HG03354 (cell line): ENCODE measurements around the gene KLHDC10.
"Not testable (repeated sequence)": the region's sequence is repeated elsewhere in the genome, so short reads cannot be mapped to it uniquely, and the experiment has no call there.

Experiments used
- ATAC-seq: cut with Tn5 transposase; IDR thresholded peaks from one replicate; pipeline ENCODE4 v1.9.1; 2021; ENCODE audit warnings: mild to moderate bottlenecking; ENCODE audit not compliant: unreplicated experiment, poor library complexity, severe bottlenecking

Gene KLHDC10

GRCh38 chr7:130150587-130150986 is 80.3 kb downstream of the KLHDC10 start:
- peak; percentile 54 for ATAC-seq

- no peak for ATAC-seq
Measured at GRCh38 chr7:130151591-130152492, 81.5 kb downstream of the KLHDC10 start.

- ATAC-seq: no peak
Measured at GRCh38 chr7:130152493-130153210, 82.3 kb downstream of the KLHDC10 start.

DNA sequence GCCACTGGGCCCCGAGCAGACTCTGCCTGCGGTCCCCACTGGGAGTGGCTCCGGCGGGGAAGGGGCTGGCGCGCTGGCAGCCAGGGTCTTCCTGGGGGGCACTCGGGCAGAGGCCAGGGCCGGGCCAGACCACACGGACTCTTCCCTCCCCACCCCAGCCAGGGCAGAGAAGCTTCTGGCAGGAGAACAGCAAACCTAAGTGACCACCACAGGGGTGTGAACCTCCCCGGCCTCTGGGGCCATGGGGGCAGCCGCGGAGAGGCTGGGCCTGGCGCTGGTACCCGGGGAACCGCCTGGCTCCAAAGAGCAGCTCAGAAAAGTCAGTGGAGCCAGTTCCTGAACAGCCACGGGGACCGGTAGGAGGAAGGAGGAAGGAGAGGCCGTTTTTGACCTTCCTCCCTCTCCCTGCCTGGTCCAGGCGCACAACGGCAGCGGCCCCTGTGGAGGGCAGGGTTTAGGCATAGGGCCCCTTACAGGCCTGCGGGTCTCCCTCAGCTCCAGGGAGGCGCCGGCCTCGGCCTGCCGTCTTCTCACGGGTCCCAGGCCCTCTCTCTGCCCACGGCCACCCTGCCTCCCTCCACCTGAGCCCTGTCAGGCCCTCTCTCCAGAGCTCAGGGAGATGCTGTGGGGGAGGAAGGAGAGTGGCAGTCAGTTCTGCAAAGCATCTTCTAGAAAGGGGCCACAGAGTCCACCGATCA is 83.0 kb downstream of the KLHDC10 start:
- ATAC-seq: no peak

DNA sequence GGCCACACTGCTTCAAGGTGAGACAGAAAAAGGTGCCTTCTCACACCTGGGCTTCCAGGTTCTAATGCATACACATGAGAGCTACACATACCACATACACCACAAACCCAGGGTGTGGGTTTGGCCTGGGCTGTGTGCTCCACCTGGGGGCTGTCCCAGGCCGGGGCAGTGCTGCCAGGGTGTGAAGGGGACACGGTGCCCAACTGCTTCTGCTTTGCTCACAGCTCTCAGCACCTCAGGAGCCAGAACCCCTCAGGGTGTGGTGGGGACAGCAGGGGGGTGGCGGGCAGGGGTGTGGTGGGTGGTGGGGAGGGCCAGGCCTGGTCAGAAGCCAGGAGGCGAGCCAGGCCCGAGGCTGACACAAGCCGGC is 83.8 kb downstream of the KLHDC10 start:
- no peak for ATAC-seq

DNA sequence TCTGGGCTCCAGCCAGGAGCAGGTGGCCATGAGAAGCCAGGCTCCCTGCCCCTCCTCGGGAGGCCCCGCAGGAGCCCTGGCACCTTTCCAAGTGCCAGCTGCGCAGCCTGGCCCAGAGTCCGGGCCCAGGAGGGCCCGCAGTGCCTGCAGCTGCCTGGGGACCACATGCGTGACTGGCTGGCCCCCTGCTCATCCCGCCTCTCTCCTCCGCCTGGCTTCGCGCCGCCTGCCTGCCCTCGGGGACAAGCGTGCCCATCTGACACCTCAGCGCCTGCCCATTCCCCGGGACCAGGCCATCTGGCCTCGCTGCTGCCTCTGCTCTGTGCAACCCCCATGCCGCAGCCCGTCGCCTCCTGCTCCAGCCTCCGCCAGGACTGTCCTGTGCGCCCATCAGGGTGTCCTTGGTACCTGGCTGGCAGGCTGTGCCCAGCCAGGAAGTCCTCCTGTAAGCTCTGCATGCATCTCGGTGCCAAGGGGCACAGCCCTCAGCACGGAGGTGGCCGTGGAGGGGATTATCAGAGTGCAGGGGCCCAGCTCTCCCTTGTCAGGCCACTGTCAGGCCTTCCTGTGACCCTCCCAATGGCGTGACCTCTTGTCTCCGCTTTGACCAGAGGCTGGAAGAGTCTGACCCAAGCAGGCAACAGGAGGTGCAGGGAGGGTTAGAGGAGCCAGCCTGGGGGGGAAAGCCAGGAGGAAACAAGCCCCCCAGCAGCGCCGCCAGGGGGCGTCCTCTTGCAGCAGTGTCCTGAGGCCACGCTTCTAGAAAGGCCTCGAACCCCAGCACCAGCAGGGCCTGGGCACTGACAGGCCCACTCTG is 84.4 kb downstream of the KLHDC10 start:
- ATAC-seq: no peak

DNA sequence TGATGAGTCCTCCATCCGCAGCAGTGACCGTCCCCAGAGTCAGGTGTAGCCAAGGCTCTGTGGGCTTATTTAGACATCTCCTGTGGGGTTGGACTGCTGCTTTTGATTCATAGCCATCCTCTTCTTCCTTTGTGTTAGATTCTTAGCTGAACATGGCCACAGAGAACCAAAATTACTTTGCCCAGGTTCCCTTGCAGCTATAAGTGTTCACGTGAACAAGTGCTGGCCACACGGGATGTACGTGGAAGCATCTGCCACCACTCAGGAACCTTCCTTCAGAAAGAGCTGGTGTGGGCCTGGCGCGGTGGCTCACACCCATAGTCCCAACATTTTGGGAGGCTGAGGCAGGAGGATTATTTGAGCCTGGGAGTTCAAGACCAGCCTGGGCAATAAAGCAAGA is 85.8 kb downstream of the KLHDC10 start:
- no peak for ATAC-seq

- no peak for ATAC-seq
Measured at GRCh38 chr7:130157700-130158099, 87.4 kb downstream of the KLHDC10 start.

DNA sequence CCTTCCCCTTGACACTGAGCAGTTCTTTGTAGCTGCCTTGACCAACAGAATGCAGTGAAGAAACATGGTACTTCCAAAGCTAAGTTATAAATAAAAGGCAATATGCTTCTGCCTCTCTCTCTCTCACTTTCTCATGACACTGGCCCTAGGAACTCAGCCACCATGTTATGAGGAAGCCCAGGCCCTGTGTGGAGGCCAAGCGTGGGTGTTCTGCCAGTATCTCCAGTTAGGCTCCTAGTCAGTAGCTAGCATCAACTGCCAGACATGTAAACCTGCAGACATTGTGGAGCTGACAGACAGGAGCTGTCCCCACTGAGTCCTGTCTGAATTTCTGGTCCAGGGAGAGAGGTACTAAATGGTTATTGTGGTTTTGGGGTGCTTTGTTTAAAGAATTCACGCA is 89.7 kb downstream of the KLHDC10 start:
- no peak for ATAC-seq

GRCh38 chr7:130160455-130160854 is 90.1 kb downstream of the KLHDC10 start:
- ATAC-seq: no peak

DNA sequence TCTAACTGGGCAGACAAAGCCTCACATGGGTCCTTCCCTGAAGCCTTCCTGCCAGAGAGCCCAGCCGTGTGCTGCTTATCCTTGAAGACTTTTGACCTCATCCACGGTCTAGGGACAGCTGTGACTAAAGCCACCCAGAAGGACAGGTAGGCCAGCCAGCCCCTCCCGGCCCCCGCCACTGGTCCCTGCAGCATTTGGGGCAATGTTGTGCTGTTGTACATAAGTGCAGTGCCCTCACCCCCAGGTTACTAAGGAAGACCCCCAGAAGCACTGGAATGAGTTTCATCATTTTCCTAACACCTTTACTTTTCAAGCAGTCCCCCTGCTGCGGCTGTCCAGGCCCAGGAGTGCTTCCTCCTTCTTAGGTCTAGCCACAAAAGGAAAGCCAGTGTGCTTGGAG is 91.9 kb downstream of the KLHDC10 start:
- no peak for ATAC-seq

DNA sequence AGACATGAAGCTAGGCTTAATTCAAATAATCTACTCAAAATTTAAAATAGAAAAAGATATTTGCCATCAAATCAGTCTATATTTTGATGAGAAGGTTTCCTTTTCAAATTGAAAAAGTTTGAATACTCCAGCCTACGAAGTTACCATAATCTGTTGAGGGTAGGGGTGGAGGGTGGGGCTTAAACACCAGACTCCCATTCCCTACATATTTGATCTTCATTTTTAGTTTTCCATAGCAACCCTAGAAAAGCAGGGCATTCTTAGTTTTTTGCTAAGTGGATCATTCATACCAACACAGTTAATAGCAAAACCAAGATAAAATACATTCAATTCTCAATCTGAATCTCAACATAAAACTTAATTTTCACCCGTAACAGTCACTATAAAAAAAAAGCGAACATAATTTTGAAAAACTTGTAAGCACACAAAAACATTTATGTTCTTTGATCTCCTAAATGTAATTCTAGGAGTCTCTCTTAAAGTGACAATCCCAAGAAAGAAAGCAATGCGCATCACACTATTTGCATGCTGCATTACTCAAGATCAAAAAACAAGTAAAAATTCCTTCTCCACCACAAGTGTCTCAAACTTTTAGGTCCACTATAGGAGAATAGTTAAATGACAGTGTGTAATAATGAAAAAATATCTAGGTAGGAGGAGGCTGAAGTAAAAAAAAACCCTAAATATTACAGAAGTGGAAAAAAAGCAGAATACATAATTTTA is 104.1 kb downstream of the KLHDC10 start:
- no peak for ATAC-seq

DNA sequence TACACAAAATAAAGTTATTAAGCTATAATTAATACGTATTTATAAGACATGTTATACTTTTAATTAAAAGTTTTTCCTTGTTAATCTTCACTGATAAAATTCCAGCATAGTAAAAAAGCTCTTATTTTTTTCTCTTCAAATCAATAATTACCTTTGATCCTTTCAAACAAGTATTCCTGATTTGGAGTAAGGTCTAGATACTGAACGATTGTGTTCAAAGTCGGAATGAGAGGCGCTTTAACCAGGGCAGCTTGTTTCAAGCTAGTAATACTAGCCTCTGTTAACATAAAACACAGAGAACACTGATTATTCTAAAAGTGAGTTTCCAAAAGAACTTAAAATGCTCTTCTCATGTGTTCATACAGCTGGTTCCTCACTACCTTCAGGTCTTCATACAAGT is 107.9 kb downstream of the KLHDC10 start:
- ATAC-seq: no peak

DNA sequence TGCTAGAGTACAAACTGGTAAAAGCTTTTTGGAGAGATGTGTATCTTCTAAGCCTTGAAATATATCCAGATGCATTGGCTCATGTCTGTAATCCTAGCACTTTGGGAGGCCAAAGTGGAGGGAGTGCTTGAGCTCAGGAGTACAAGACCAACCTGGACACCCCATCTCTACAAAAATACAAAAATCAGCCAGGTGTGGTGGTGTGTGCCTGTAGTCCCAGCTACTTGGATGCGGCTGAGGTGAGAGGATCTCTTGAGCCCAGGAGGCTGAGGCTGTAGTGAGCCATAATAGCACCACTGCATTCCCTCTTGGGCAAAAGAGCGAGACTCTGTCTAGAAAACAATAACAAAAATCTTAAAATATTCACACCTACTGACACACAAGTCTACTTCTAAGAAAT is 109.3 kb downstream of the KLHDC10 start:
- no peak for ATAC-seq

DNA sequence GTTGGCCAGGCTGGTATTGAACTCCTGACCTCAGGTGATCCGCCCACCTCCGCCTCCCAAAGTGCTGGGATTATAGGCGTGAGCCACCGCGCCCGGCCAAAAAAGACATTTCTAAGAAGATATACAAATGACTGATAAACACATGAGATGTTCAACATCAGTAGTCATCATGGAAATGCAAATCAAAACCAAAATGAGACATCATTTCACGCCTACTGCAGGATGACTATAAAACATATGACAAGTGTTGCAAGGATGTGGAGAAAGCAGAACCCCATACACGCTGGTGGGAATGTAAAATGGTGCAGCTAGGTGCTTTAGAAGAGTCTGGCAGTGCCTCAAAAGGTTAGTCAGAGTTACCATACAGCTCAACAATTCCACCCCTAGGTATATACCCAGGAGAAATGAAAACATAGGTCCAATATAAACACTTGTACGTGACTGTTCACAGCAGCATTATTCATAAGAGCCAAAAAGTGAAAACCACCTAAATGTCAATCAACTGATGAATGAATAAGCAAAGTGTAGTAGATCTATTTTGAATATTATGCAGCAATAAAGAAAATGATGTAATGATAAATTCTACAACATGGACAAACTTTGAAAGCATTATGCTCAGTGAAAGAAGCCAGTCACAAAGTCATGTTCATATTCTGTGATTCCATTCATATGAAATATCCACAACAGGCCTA is 110.4 kb downstream of the KLHDC10 start:
- no peak for ATAC-seq

DNA sequence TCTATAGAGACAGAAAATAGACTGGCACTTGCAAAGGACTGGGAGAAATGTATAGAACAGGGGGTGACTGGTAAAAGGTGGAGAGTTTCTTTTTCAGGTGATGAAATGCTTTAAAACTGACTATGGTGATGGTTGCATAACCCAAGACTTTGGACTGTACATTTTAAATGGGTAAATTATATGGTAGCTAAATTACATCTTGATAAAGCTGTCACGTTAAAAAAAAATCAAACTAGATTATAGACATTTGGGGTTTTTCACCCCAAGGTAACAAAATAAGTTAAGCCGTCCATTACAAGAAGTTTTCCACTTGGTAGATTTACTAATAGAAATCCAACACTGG is 110.9 kb downstream of the KLHDC10 start:
- ATAC-seq: no peak

DNA sequence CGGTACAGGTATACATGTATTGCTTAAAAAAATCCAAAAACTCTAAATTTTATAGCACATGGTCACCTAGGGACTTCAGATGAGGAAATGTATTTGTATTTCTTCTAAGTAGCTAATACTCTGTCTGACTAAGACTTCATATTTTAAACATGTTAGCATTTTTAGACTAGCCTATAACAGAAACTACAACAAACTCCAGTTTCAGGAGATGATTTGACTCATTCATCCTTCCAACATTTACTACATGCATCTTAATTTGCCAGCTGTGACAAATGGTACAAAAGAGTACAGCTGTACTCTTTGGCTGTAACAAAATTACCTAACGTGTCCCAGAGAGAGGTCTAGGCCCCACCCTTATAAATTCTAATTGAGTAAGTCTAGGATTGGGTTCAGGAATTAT is 112.7 kb downstream of the KLHDC10 start:
- ATAC-seq: peak; percentile 86

GRCh38 chr7:130184349-130184748 is 114.0 kb downstream of the KLHDC10 start:
- ATAC-seq: not testable (repeated sequence)
